AG09319 (cell line): ENCODE measurements around the gene CMTM5.
"Not testable (repeated sequence)": the region's sequence is repeated elsewhere in the genome, so short reads cannot be mapped to it uniquely, and the experiment has no call there.

Experiments
- DNase-seq: peaks from one replicate; pipeline ENCODE4 v3.0.0-alpha.2; 2010; ENCODE audit warnings: low read depth; ENCODE audit errors: extremely low read depth
- TF ChIP-seq, protein P1 (sequence below): IDR thresholded peaks from 2 replicates; pipeline ENCODE4 v1.5.1; 2011; ENCODE audit warnings: low read depth, mild to moderate bottlenecking, inconsistent platforms, low read length, moderate library complexity

CMTM5 gene

GRCh38 chr14:23386999-23387398 is 10.2 kb downstream of the CMTM5 start:
- DNase-seq, result no peak
- TF ChIP-seq, protein P1, sequence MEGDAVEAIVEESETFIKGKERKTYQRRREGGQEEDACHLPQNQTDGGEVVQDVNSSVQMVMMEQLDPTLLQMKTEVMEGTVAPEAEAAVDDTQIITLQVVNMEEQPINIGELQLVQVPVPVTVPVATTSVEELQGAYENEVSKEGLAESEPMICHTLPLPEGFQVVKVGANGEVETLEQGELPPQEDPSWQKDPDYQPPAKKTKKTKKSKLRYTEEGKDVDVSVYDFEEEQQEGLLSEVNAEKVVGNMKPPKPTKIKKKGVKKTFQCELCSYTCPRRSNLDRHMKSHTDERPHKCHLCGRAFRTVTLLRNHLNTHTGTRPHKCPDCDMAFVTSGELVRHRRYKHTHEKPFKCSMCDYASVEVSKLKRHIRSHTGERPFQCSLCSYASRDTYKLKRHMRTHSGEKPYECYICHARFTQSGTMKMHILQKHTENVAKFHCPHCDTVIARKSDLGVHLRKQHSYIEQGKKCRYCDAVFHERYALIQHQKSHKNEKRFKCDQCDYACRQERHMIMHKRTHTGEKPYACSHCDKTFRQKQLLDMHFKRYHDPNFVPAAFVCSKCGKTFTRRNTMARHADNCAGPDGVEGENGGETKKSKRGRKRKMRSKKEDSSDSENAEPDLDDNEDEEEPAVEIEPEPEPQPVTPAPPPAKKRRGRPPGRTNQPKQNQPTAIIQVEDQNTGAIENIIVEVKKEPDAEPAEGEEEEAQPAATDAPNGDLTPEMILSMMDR, result no peak

DNA sequence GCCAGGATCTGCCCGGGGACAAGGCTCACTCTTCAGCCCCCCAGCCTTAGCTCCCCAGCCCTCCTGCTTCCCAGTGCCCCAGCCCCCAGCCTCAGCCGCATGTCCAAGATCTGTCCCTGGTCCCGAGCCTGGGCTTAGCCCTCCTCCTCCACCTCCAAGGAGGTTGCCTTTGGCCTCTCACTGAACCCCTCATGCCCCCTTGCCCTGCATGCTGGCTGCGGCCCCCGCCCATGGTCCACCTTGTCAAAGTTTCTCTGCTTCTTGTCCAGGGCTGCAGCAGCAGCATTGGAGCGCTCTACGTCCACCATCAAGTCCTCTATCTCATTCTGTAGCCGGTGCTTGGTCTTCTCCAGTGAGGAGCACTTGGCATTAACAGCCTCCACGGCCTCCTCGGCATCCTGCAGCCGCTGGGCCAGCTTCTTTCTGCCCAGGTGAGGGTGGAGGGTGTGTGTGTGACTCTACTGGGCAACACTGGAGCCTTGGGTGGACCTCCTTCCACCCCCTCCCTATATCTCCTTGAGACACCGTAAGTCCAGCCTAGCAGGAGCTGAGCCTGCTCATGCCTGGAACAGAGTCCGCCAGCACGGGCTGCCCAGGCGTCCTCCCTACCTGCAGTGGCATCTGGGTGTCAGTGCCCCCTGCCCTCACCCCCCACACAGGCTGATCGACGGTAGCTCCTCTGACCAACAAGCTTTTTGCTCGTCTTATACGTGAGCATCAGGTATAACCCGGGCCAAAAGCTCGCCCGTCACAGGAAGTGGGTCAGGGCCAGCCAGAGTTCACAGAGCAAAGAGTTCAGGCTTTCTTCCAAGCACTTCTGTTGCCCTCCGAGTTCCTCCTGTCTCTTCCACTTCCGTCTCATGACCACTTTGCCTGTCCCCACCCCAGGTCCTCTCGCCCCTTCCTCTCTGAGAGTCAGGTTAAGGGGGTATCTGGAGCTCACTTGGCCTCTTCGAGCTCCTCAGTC is 11.4 kb downstream of the CMTM5 start:
- TF ChIP-seq, protein P1, result no peak
- DNase-seq, result no peak

GRCh38 chr14:23388996-23389395 is 12.2 kb downstream of the CMTM5 start:
- TF ChIP-seq, protein P1, result no peak
- no peak for DNase-seq

DNA sequence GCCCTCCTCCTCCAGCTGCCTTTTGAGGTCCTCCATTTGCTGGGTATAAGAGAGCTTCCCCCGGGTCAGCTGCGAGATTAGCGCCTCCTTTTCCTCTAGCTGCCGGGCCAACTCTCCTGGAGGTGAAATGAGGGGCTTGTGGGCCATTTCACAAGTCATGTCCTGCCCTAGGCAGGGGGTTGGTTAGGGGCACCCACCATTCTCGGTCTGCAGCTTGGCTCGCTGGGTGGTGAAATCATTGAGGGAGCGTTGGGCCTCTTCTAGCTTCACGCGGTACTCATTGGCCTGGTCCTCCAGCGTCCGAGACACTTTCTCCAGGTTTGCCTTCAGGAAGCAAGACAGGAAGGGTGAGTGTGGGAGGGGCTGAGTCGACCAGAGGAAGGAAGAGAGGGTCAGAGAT is 12.6 kb downstream of the CMTM5 start:
- TF ChIP-seq, protein P1, result no peak
- no peak for DNase-seq

DNA sequence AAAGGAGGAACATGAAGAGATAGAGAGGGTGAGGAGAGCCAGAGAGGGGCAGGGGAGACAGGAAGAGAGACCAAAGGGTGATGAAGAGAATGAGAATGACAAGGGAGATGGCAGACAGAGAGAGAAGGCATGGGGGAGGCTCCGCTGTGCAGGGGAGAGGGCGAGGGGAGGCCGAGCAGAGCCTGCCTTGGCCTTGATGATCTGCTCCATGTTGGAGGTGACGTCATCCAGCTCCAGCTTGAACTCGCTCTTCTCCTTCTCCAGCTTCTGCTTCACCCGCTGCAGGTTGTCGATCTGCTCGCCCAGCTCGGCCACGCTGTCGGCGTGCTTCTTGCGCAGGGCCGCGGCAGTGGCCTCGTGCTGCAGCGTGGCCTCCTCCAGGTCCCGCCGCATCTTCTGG is 13.0 kb downstream of the CMTM5 start:
- not testable (repeated sequence) for DNase-seq

GRCh38 chr14:23392613-23393012 is 15.8 kb downstream of the CMTM5 start:
- TF ChIP-seq, protein P1, result no peak
- no peak for DNase-seq

- DNase-seq, result no peak
- TF ChIP-seq, protein P1, result no peak
Observed at GRCh38 chr14:23396126-23396525, 19.3 kb downstream of the CMTM5 start.
